Activated T-cell treated with anti-CD3 and anti-CD28 coated beads, Interleukin-2, amount 50 U/mL, for 4 hours (primary cell): Measurements from ENCODE around the gene PAK4. TPM values are rescaled to one million over a fixed set of nuclear protein-coding genes. Genes with fewer than 3 reads are reported as not detected.
A peak's percentile ranks its signal among the peaks of the same experiment; 100 is the strongest.
"Not testable (repeated sequence)": the region's sequence is repeated elsewhere in the genome, so short reads cannot be mapped to it uniquely, and the experiment has no call there.

Experiments used
- ATAC-seq, 2 donors: fragments of 200-7000 bp; cut with Tn5 transposase; one replicate each; pipeline ENCODE4 v1.10.0; 2021
- DNase-seq: peaks from one replicate; pipeline ENCODE4 v3.0.0-alpha.2; 2020
- H3K27me3 Mint-ChIP-seq: one replicate; pipeline ENCODE4 v1.8.0; 2021; ENCODE audit warnings: low read depth, mixed read lengths
- H3K36me3 Mint-ChIP-seq: one replicate; pipeline ENCODE4 v1.8.0; 2022; ENCODE audit warnings: mixed read lengths; ENCODE audit not compliant: insufficient read depth
- H3K4me1 Mint-ChIP-seq: one replicate; pipeline ENCODE4 v1.8.0; 2021; ENCODE audit warnings: low read depth, mixed read lengths
- H3K4me3 Mint-ChIP-seq: one replicate; pipeline ENCODE4 v1.8.0; 2021; ENCODE audit warnings: mild to moderate bottlenecking, moderate library complexity, mixed read lengths
- H3K9me3 Mint-ChIP-seq: one replicate; pipeline ENCODE4 v1.8.0; 2021; ENCODE audit warnings: mixed read lengths
- total RNA-seq, 3 donors: library from RNA; stranded (reverse); gene quantifications; one replicate each; pipeline ENCODE4 v1.2.1, GENCODE V29; 2021

The PAK4 gene
- total RNA-seq = 10 to 100 TPM; 21.3 to 24.4 (median 23.5) TPM

DNA sequence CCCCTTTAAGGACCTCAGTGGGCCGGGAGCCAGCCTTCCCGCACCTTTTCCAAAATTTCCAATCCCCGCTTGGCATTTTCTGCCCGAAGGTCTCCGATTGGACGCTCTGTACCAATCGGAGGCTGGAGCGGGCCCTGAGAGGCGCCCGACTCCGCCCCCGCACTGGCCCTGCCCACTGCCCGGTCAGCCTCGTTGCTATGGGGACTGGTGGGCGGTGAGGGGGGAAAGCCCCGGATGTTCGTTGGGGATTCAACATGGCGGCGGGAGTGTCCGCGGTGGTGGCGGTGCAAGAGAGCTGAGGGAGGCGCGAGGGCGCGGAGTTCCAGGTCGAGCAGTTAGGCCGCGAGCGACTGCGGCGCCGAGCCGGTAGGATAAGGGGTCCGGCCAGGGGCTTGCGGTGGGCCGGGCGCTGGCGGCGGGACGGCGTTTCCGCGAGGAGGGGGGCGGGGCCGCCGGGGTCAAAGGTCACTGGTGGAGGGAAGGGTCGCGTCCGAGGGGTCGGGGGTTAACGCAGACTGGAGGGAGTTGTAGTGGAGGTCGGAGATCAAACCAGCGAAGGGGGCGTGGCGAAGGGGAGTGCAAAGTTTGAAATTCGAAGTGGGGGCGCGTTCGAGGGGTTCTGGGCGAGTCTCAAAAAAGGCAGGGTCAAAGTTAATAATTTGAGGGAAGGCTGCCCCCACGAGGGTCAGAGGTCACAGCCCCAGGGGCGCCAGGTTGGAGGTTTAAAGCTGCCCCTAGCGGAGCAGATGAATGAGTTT, at the start of gene PAK4:
TSS of gene PAK4 (plus strand) at position 233 of the 758 bp plus-strand sequence. CDS start 43,768 bp downstream, outside the sequence.
- peak; percentile 95 to 97 for ATAC-seq
- no peaks in the 10 kb centered on the region for H3K9me3 Mint-ChIP-seq
- DNase-seq = peak; percentile 94
- peak within 1 kb of the TSS; percentile 92 for H3K4me3 Mint-ChIP-seq
- peaks cover 6% of the 10 kb centered on the region for H3K27me3 Mint-ChIP-seq
- no peaks in the 10 kb centered on the region for H3K36me3 Mint-ChIP-seq
- H3K4me1 Mint-ChIP-seq = peaks cover 32% of the 10 kb centered on the region

DNA sequence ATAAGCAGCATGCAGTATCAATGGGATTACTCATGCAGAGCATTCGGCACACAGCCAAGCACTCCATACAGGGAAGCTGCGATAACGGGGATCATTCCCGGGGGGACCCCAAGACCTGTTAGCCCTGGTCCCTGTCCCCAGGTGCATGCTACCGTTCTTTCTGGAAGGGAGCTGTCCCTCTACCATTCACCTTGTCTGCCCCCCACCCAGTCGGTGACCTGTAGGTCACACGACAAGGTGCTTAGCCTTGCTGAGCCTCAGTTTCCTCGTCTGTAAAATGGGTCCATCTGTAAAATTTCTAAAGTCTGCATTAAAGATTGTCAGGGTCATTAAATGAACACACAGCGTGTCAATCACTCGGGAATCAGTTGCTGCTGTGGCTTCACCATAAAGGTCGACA, 48.3 kb upstream of the PAK4 start:
- Mint-ChIP-seq H3K9me3 (no peaks in the 10 kb centered on the region), H3K4me3 (no peak overlapping the region), H3K27me3 (peaks cover 19% of the 10 kb centered on the region), H3K36me3 (no peaks in the 10 kb centered on the region), H3K4me1 (peaks cover 23% of the 10 kb centered on the region)
- no peak for DNase-seq
- no peak for ATAC-seq

DNA sequence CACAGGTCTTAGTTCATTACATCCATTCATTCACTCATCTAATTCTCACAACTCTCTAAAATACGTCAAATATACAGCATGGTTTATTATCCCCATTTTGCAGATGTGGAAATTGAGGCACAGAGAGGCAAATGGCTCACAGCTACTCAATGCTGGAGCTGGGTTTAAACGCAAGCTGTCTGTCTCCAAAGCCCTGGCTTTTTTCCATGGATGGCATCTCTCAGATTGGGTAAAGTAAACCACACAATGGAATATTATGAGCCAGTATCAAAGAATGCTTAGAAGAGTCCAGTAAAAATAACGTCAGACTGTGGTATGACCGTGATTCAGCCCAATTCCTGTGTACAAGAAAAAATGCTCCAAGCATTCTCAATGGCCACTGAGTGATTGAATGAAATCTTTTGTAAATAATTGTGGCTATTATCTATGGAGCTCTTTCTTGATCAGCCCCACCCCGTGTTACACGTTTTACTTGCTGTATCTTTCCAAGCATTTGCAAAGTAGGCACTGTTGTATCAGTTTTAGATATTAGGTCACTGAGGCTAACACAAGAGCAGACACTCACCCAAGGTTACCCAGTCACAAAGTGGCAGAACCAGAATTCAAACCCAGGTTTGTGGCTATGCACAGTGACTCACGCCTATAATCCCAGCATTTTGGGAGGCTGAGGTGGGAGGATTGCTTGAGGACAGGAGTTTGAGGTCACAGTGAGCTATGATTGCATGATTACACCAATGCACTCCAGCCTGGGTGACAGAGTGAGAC, 47.0 kb upstream of the PAK4 start:
- ATAC-seq (no peak), DNase-seq (no peak)
- Mint-ChIP-seq H3K4me1 (peaks cover 20% of the 10 kb centered on the region), H3K36me3 (no peaks in the 10 kb centered on the region), H3K4me3 (no peak overlapping the region), H3K9me3 (no peaks in the 10 kb centered on the region), H3K27me3 (peaks cover 30% of the 10 kb centered on the region)

DNA sequence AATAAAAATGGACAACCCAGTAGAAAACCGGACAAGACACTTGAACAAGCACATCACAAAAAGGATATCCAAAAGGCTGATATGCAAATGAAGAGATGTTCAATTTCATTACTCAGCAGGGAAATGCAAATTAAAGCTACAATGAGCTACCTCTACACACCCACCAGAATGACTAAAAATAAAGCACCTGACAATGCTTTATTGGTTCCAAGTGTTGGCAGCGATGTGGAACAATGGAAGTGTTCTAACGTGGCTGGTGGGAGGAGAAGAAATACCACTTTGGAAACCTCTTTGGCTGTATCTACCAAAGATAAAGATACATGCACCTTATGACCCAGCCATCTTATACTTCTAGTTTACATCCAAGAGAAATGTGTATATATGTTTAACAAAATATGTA, 45.2 kb upstream of the PAK4 start:
- Mint-ChIP-seq H3K4me3 (no peak overlapping the region), H3K4me1 (peaks cover 17% of the 10 kb centered on the region), H3K36me3 (no peaks in the 10 kb centered on the region), H3K9me3 (no peaks in the 10 kb centered on the region), H3K27me3 (peaks cover 44% of the 10 kb centered on the region)
- ATAC-seq (no peak), DNase-seq (no peak)

DNA sequence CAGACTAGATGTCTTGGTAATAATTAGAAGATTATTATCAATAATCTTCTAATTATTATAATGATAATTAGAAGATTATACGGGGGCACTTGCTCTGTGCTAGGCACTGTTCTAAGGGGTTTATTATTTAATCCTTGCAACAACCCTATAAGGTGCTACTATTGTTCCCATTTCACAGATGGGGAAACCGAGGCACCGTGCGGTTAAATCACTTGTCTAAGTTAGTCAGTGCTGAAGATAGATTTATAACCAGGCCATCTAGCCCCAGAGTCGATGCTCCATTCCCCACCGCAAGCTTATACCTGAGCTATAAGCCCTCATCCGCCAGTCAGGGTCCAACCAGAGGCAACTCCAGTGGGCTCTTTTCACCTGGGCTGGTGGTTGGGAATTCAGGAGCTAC, 43.4 kb upstream of the PAK4 start:
- Mint-ChIP-seq H3K36me3 (no peaks in the 10 kb centered on the region), H3K4me1 (peaks cover 17% of the 10 kb centered on the region), H3K4me3 (no peak overlapping the region), H3K9me3 (no peaks in the 10 kb centered on the region), H3K27me3 (peaks cover 49% of the 10 kb centered on the region)
- DNase-seq (no peak), ATAC-seq (no peak)

DNA sequence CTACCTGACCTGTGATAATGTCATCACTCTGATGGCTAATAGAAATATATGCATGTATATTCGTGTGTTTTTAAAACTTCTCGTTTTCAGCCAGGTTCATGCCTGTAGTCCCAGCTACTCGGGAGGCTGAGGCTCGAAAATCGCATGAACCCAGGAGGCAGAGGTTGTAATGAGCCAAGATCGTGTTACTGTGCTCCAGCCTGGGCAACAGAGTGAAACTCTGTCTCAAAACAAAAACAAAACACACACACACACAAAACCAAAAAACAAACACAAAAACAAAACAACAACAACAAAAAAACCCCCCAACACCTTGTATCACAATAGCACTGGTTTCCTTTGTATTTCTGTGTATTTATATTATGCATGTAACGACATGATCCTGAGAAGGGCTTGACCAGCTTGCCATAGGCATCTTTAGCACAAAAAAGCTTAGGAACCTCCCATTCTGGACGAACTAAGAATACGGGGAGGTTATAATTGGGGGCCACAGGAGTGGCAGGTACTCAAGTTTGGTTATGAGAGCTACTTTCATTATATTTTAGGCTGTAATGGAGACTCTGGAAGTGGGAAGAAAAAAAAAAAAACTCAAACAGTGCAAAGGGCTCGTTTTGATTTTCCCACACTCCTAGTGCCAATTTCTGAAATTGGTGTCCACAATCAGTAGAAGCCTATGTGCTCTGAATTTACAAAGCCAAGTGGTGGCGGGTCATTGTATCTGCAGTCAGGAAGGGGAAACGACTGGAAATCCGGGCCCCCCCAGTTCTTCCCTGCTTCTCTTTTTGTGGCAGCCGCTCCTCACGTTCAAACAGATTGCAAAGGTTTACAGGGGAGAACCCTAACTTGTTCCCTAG, 42.6 kb upstream of the PAK4 start:
- peak overlapping the region; percentile 76 for H3K4me3 Mint-ChIP-seq
- H3K4me1 Mint-ChIP-seq = peaks cover 17% of the 10 kb centered on the region
- DNase-seq (no peak), ATAC-seq (no peak)
- H3K9me3 Mint-ChIP-seq = no peaks in the 10 kb centered on the region
- H3K36me3 Mint-ChIP-seq = no peaks in the 10 kb centered on the region
- H3K27me3 Mint-ChIP-seq = peaks cover 47% of the 10 kb centered on the region

DNA sequence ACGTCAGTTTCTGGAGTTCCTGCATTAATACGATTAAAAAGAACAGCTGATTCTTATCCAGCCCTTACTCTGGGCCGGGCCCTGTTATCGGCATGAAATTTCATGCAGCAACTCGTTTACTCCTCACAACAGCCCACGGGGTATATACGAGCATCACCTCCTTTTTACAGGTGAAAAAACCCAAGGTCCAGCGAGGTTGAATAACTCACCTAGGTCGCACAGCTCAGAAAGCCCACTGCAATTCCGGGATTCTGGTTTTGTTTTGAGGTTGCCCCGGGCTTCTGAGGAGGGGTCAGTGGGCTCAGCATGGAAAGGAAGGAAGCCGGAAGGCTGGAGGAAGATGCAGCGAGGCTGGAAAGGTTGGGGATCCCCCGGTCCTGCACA, 42.0 kb upstream of the PAK4 start:
- DNase-seq = no peak
- no peaks in the 10 kb centered on the region for H3K36me3 Mint-ChIP-seq
- ATAC-seq = peak; percentile 25 to 30
- no peaks in the 10 kb centered on the region for H3K9me3 Mint-ChIP-seq
- H3K4me1 Mint-ChIP-seq = peaks cover 17% of the 10 kb centered on the region
- peak overlapping the region; percentile 76 for H3K4me3 Mint-ChIP-seq
- H3K27me3 Mint-ChIP-seq = peaks cover 47% of the 10 kb centered on the region

DNA sequence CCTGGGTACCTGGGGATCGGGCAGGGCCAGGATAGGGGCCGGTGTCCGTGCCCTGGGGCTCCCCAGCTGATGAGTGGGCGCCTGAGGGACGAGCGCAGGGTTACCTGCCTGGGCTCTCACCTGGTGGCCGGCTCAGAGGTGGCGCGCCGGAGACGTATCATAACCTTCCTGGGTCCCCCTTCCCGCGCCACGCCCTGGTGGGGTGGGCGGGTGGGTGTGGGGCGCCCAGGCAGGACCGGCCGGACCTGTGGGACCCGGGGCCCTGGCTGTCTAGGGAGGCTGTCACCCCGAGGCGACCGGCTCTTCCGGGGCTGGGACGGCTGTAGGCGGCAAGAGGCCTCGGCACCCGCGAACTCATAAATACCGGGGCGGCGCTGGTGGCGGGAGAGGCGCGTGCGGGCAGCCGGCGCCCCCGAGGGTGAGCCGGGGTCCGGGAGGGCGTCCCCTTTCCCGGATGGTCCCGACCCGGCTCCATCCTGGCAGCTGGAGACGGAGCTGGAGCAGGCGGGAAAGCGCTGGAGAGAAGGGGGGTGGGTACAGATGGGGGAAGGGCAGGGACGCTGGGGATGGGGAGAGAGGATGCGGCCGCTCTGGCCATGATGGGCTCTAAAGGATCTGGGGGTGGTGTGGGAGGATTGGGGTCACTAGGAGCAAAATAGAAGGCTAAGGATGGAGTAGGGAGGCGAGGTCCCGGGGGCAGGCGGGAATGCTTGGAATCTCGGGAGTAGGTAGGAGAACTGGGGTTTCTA, 41.4 kb upstream of the PAK4 start, which contains the start of gene ACP7:
TSS of gene ACP7 (plus strand) at position 386 of the 749 bp plus-strand sequence. CDS start 902 bp downstream, outside the sequence.
- peak; percentile 16 for DNase-seq
- Mint-ChIP-seq H3K4me3 (peak within 1 kb of the TSS; percentile 76), H3K4me1 (peaks cover 17% of the 10 kb centered on the region), H3K9me3 (no peaks in the 10 kb centered on the region), H3K36me3 (no peaks in the 10 kb centered on the region), H3K27me3 (peaks cover 47% of the 10 kb centered on the region)
- peak; percentile 63 to 84 for ATAC-seq

DNA sequence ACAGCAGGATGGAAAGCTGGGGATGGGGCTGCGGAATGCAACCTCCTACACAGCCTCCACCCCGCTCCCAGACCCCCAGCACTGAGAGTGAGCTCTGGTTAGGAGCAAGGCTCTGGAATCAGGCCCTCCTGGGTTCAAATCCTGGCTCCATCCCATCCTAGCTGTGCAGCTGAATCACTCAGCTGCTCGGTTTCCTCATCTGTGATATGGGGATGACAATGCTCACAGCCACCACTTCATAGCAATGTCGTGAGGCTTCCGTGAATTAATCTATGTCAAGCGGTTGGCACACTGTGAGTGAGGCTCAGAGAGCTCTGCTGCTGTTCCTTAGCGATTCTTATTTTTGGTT, 40.9 kb upstream of the PAK4 start:
- DNase-seq (no peak), ATAC-seq (no peak)
- Mint-ChIP-seq H3K4me3 (peak overlapping the region; percentile 63), H3K27me3 (peaks cover 47% of the 10 kb centered on the region), H3K9me3 (no peaks in the 10 kb centered on the region), H3K4me1 (peaks cover 17% of the 10 kb centered on the region), H3K36me3 (no peaks in the 10 kb centered on the region)

DNA sequence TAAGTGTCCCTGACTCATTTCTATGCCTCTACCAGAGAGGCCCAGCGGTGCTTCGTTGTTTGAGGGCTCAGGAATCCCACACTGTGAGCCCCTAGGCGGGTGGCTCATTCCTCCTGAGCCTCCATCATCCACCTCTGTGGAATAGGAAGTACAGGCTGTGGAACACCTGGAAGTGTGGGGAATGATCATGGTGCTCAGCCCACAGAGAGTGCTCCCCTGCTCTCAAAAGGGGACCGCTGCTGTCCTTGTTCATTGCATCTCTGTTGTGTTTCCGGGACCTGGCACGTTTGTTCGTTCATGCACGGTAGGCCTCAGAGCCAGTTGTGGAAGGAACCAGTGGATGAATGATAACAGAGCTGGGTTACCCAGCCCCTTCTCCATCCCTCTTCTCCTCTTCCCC, 40.2 kb upstream of the PAK4 start:
- DNase-seq (no peak), ATAC-seq (no peak)
- Mint-ChIP-seq H3K27me3 (peaks cover 46% of the 10 kb centered on the region), H3K36me3 (no peaks in the 10 kb centered on the region), H3K4me3 (peak overlapping the region; percentile 58), H3K4me1 (peaks cover 17% of the 10 kb centered on the region), H3K9me3 (no peaks in the 10 kb centered on the region)

DNA sequence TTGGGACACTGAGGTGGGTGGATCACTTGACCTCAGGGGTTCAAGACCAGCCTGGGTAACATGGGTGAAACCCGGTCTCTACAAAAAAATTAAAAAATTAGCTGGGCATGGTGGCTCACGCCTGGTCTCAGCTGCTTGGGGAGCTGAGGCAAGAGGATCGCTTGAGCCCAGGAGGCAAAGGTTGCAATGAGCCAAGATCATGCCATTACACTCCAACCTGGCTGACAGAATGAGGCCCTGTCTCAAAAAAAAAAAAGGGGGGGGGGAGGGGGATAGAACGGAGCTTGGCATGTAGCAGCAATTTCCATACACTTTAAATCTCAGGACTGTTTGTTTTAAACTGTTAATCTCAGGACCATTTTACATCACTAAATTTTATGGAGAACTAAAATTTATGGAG, 39.2 kb upstream of the PAK4 start:
- Mint-ChIP-seq H3K4me3 (no peak overlapping the region), H3K9me3 (no peaks in the 10 kb centered on the region), H3K27me3 (peaks cover 38% of the 10 kb centered on the region), H3K36me3 (no peaks in the 10 kb centered on the region), H3K4me1 (peaks cover 15% of the 10 kb centered on the region)
- DNase-seq (no peak), ATAC-seq (no peak)

DNA sequence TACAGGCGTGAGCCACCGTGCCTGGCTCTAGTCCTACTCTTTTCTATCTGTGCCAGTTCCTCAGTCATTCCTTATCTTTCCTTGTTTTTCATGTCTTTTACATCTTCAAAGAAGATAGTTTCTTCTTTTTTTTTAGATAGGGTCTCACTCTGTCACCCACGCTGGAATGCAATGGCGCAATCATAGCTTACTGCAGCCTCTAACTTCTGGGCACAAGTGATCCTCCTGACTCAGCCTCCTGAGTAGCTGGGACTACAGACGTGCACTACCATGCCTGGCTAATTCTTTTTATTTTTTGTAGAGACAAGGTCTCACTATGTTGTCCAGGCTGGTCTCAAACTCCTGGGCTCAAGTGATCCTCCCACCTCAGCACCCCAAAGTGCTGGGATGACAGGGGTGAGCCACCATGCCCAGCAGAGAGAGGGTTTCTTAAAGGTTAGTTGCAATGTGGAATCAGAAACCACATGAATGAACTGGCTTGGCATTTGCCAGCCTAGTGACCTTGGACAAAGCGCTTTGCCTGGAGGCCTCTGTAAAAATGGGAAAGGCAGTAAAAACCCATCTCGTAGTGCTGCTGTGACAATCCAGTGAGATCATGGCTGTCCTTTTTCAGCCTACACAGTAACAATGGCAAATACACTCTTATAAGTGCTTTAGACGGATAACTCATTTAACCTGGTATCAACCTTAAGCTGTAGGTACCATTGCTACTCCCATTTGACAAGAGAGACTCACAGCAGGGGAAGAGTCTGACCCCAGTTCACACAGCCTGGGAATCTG, 37.5 kb upstream of the PAK4 start:
- Mint-ChIP-seq H3K27me3 (peaks cover 28% of the 10 kb centered on the region), H3K36me3 (no peaks in the 10 kb centered on the region), H3K4me3 (no peak overlapping the region), H3K9me3 (no peaks in the 10 kb centered on the region), H3K4me1 (peaks cover 10% of the 10 kb centered on the region)
- DNase-seq (no peak), ATAC-seq (no peak)

DNA sequence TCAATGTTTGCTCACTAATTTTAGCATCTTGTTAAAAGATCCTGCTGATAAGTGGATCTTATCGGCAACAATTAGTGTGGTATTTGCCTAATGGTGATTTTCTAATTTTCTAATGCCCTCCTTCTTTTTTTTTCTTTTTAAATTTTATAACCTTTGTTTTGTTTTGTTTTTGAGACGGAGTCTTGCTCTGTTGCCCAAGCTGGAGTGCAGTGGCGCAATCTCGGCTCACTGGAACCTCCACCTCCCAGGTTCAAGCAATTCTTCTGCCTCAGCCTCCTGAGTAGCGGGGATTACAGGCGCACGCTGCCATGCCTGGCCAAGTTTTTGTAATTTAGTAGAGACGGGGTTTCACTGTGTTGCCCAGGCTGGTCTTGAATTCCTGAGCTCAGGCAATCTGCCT, 35.6 kb upstream of the PAK4 start:
- not testable (repeated sequence) for DNase-seq, H3K9me3 Mint-ChIP-seq, H3K4me1 Mint-ChIP-seq, H3K36me3 Mint-ChIP-seq, ATAC-seq, H3K4me3 Mint-ChIP-seq
- H3K27me3 Mint-ChIP-seq = peaks cover 16% of the 10 kb centered on the region
